ENCODE results near the gene CIBAR2.

The CIBAR2 gene

DNA sequence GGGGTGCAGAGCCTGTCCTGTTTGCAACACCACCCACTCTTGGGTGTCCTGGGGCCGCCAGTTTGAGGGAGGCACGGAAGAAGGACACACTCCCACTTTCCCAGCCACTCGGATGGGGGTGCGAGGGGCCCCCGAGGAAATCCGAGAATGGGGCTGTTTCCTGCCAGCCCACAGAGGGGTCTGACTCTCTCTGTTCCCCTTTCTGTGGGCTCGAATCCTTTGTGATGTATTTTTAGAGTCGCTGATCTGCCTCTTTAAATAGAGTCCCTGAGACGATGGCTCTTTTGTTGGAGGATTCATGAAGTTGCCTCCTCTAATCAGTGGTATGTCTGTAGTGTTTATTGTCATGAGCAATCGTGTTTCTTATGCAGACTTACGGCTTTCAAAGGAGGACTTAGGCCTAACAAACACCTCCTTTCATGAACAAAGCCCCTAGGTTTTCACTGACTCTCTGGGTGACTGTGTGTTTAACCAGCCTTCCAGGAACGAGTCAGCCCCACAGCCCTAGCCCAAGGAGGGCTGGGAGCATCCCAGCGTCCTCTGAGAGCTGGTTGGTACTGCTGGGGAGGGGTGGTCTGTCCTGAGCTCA, 29.1 kb downstream of the CIBAR2 start:
- no peak for DNase-seq (ENCODE audit: low read depth in 2 of 2)

DNA sequence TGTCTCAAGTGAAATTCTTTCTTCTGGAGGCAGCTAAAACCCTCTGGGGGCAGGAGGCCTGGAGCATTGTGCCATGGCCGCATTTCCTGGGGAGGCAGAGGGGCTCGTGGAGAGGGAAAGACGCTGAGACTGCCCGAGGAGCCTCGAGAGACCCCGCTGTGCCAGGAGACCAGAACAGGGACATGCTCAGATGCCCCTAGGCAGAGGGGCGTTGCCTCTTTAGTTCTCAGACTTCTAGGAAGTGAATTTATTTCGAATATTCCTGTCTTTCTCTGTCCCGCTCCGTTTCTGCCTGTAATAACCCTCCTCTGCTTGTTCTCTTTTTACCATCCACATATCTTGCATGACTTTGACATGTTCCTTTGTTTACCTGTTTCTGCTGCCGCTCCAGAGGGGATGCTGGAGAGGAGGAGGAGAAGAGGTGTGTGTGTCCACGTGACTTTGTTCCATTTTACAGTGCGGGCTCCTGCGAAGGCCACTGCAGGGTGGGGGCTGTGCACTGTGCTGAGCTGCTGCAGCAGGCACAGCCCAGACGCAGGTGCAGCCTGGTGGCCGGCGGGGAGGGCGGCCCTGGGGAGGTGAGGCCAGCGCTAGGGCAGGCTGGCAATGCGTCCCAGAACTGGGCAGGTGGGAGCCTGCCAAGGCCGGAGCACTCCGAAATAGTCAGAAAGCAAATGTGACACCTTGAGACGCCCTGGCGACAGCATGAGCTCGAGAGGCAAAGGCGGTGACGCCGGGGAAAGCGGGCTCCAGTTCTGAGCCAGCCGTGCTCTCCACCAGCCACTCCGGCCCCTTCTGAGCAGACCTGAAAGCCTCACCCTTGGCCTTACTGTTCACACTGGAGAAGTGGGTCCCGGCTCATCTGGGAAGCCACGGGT, 29.9 kb downstream of the CIBAR2 start:
- no peak for DNase-seq (ENCODE audit: low read depth in 2 of 2)

DNA sequence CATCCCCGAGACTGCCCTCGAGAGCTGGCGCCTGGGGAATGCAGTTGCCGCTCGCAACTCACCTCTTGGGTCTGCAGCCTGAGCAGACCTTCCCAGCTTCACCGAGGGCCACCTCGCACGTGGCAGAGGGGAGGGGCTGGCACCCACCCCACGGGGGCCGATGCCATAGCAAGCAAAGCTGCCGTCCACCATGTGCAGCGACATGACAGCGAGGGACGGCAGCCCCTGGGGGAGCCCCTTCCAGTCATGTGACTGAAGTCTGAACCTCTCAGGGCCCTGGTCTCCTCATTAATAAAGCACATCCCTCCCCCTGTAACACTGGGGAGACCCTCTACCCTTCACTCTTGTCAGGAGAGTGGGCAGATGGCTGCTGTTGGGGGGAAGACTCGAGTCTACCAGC, 30.5 kb downstream of the CIBAR2 start:
- no peak for DNase-seq (ENCODE audit: low read depth in 2 of 2)

DNA sequence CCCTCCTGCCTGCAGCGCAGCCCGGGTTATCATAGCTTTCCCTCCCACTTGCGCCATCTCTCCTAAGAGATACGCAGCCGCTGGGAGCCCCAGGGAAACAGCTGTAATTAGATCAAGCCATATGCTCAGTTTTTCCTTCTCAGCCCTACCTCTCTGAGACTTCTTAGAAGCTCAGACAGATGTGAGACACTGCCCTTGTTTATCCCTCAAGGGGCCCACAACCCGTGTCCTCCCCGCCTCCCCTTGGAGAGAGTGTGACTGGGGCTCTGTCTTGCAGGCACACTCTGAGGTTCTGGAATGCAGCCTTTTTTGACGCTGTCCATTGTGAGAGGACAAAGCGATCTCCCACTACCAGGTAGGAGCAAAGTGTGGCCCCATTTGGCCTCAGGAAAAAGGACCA, 31.2 kb downstream of the CIBAR2 start:
- no peak for DNase-seq (ENCODE audit: low read depth in 2 of 2)

DNA sequence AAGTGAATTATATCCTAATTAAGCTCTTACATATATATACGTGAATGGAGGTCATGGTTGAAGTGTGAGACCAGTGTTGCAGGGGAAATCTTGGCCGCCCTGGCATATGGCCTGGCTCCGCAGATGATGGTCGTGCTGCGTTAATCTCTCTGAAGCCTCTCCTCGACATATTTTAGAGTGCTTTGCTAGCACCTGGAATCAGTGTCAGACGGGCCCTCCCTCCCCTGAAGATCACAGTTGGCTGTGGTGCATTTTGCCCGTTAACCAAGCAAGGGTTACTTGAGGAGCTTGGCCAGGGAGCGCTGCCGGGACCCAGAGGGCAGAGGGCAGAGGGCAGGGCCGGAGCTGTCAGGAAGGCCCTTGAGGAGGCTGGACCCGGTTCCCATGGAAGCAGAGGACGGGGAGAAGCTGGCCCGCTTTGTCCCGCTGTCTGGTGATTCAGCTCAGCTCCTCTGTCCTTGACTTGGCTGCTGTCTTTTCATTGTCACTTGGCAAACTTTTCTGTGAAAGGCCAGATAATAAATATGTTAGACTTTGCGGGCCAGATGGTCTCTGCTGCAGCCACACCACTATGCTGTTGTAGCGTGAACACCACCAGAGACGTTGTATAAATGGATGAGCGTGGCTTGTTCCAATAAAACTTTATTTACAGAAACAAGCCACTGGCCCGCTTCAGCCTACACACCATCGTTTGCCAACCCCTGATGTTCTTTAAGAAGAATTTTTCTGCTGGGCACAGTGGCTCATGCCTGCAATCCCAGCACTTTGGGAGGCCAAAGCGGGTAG, 32.3 kb downstream of the CIBAR2 start:
- DNase-seq (ENCODE audit: low read depth in 2 of 2) = no peak

DNA sequence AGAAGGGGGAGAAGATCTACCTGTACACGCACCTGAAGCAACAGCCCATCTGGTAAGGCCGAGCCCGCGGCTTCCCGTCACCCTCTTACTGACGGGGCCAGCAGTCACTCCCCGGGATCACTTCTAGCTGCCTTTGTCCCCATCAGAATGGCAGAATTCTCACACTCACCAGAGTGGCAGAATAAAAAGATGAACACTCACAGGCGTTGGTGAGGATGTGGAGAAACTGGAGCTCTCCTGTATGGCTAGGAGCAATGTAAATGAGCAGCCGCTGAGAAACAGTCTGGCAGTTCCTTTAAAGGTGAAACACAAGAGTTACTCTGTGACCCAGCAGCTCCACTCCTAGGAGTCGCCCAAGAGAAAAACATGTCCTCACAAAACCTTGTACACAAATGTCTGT, 33.3 kb downstream of the CIBAR2 start:
- no peak for DNase-seq (ENCODE audit: low read depth in 2 of 2)

DNA sequence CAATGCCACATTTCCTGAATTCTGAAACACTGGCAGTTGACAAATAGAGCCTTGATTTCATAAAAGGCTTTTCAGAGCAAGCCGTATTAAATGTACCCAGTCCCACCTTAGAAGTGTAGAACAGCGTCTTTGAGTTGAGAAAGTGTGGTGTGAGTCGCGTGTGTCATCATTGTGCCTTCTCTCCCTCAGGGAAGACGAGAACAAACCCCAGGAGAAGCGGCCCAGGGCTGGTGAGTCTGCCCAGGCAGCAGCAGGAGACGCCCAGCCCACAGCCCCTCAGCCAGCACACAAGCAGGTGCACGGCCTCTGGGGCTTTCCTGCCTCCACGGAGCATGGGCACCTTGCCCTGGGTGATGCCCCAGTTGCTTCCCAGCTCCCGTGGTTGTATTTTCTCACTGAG, 34.0 kb downstream of the CIBAR2 start:
- DNase-seq (ENCODE audit: low read depth in 2 of 2) = no peak

DNA sequence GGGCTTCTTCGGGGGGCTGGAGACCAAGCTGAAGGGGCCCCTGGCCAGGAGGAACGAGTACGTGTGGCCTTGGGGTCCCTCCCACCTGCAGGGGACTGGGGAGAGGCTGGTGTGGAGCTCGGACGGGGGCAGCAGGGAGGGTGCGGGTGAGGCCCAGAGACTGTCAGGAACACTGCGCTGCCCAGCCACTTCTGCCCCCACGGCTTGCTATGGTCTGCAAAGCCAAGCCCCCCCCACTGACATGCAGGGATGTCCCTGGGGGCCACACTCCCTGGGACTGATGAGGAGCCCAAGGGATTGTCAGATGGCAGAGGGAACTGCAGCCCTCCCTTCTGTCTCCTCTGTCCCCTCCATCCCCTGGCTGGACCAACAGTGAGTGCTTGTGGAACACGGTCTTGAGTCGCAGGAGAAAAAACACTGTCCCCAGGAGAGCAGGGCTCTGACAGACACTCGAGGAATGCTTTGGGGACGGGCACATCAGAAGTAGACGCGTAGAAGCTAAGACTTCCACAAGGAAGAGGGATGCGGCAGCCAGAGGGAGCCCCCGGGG, 34.6 kb downstream of the CIBAR2 start:
- no peak for DNase-seq (ENCODE audit: low read depth in 2 of 2)

DNA sequence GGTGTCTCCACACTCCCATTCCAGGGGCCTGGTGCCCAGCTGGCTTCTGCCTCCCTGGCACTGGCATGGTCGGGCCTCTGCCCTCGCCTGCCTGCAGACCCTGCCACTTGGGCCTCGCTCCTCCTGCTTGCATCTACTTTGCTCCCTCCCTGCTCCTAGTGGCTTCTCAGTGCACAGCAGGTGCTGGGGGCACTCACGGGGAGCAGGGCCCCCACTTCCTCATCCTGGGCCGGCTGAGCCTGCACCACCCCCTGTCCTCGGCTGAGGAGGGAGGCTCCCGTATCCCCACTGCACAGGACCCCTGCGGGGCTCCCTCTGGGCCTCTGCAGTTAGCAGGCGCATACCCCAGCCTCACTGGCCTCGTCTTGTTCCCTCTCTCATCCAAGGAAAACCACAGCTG, 35.2 kb downstream of the CIBAR2 start:
- no peak for DNase-seq (ENCODE audit: low read depth in 2 of 2)

DNA sequence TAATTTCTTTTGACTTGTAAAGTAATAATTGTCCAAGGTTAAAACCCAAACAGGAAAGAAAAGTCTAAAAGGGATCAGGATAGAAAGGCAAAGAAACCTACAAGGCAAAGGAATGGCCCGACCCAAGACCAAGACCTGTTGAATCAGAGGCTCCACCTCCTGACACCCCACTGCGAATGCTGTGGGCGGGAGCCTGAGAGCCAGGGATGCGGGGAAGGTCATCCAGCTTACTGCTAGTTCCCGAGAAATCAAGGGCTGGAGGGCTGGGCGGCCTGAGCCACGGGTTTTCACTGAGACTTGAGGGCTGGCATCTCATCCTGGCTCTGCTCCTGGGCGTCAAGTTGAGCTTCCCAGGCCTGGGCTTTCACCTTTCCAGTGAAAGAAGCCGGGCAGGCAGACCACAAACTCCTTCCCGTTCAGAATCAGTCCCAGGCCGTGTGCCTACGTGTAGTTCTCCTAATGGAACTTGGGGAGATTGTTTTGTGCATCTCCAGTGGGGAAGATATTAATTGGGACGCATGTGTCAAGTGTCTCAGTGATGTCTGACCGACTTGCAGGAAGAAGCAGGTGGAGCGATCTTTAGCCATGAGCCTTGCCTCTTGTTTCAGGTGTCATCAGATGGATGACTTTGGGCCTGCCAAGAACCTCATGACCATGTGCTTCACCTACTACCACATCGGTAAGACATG, 36.9 kb downstream of the CIBAR2 start:
- DNase-seq (ENCODE audit: low read depth in 2 of 2) = no peak

DNA sequence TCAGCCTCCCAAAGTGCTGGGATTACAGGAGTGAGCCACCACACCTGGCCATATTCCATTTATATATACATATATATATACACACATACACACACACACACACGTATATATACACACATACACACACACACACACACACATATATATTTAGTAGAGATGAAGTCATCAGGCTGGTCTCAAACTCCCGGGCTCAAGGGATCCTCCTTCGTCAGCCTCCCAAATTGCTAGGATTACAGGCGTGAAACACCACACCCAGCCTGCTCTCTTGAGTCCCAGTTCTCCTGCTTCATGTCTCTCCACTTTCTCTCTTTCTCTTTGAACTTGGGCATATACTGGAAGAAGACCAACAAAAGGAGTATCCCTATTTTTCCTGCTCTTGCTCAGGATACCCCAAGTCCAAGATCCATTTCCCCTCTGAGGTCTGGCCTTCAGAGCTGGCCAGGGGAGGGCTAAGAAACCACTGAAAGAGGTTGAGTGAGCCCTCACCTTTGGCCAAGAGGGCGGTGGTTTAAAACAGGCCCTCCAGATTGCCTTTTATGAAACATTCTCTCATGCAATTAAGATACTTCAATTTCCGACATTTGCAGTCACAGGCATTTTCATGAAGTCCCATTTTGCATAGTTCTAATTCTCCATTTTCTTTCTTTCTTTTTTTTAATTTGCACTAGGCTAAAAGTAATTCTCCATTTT, 37.9 kb downstream of the CIBAR2 start:
- DNase-seq (ENCODE audit: low read depth in 2 of 2) = no peak

DNA sequence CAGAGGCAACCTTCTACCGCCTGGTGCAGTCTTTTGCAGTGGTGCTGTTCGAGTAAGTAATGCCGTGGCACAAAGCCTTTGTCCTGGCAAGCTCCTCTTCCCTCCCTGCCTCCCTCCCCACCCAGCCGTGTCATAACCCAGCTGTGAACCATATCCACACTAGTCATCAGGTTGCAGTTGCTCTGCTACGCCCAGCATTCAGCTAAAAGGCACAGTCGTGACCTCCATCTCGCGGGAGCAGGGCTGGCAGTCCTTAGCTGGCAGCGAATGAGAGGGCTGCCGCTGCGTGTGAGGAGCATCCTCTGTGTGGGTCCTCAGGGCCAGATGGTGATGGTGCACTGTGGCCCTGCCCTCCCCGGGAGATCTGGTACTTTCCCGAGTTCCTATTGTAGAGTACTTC, 39.3 kb downstream of the CIBAR2 start:
- DNase-seq (ENCODE audit: low read depth in 2 of 2) = no peak

DNA sequence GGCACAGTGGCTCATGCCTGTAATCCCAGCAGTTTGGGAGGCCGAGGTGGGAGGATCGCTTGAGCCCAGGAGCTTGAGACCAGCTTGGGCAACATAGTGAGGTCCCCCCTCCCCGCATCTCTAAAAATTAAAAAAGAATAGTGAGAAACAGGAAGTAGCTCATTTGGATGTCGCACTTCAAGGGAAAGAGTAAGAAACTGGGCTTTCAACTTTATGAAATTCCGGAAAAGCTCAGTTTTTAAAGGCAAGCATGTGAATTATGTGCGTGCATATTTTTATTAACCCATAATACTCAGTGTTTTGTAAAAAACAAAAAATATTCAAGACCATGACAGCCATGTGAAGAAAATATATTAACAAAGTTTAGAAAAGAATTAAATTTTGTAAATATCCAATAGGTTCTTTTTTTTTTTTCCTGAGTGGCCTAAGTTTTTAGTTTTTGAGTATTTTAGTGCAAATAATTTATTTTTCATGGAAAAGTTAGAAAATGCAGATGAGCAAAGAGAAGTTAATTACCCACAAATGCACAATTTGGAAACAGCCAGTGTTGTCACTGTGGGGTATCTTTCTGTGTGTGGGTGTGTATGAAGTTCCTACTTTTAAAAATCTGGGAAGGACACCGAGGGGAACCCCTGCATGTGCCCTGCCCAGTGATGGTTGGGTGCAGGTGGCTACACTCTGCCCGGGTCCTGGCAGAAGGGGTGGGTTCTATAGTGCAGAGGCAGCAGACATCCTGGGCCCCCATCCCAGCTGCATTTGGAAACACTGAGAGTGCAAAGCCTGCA, 40.0 kb downstream of the CIBAR2 start:
- no peak for DNase-seq (ENCODE audit: low read depth in 2 of 2)

DNA sequence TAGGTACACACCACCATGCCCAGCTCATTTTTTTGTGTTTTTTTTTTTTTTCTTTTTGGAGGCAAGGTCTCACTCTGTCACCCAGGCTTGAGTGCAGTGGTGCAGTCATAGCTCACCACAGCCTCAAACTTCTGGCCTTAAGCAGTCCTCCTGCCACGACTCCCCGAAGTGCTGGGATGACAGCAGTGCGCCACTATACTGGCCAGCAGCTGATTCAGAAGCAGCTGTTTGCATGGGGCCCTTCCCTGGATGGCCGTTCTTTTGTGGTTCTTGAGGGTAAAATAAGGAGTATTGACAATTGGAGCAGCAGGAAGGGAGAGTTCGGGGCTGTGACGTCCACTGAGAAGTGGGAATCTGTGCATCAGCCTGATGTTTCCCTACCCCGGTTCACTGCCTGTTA, 43.1 kb downstream of the CIBAR2 start:
- no peak for DNase-seq (ENCODE audit: low read depth in 2 of 2)

DNA sequence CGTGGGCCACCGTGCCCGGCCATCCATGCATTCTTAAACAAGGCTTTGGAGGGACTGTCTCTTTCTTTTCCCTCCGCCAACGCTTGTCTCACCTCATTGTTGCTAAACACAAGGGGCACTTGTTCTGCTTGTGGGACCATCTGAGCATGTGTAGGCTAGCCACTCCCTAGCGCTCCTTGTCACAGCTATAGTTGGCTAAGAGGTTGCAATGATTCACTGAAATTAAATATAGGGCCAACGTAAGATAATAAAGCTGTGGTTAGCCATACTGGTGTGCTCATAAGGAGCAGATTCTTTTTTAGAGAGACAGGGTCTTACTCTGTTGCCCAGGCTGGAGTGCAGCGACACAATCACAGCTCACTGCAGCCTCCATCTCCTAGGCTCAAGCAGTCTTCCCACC, 43.5 kb downstream of the CIBAR2 start:
- no peak for DNase-seq (ENCODE audit: low read depth in 2 of 2)

DNA sequence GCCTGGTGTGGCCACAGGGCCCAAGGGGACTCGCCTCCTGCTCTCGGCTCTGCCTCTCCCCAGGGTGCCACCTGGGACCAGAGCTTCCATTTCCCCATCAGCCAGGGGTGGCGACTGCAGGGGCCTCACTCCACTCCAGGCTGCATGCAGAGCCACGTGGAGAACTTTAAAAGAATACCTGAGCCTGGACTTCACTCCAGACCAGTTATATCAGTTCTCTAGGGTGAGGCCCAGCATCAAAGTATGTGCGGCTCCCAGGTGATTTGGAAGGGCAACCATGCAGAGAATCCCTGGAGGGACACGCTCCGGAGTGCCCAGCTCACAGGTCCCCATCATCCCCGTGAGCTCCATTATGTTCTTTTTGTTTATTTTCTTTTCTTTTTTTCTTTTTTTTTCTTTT, 44.8 kb downstream of the CIBAR2 start:
- DNase-seq (ENCODE audit: low read depth in 2 of 2) = no peak

DNA sequence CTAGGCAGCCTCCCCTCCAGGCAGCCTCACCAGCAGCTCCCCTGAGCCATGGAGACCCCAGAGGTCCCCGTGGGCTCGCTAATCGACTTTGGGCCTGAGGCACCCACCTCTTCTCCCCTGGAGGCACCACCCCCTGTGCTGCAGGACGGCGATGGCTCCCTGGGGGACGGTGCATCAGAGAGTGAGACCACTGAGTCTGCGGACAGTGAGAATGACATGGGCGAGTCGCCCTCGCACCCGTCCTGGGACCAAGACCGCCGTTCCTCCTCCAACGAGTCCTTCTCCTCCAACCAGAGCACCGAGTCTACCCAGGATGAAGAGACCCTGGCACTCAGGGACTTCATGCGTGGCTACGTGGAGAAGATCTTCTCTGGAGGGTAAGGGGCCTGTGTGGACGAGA, 45.2 kb downstream of the CIBAR2 start:
- DNase-seq (ENCODE audit: low read depth in 2 of 2) = no peak

DNA sequence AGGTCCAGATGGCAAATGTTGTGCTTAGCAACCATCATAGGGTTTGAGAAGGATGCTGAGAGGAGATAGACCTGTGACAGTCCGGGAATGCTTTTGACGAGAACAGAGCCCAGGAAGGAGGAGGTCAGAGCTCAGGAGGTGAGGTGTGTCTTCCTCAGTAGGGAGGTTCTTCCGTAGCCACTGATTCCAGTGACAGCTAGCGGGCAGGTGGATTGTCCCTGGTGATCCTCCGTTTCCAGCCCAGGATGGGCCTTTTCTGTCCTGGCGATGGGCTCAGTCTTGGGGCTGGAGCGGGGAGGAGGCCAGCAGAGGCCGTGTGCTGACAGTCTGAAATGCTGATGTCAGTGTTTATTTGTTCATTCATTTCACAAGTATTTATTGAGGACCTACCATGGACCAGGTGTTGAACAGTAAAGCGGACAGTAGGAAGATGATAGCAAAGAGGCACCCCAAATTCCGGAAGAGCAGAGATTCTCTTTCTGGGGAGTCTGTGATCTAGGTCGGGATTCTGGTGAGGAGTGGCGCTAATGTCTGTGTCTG, 45.9 kb downstream of the CIBAR2 start:
- DNase-seq (ENCODE audit: low read depth in 2 of 2) = no peak

DNA sequence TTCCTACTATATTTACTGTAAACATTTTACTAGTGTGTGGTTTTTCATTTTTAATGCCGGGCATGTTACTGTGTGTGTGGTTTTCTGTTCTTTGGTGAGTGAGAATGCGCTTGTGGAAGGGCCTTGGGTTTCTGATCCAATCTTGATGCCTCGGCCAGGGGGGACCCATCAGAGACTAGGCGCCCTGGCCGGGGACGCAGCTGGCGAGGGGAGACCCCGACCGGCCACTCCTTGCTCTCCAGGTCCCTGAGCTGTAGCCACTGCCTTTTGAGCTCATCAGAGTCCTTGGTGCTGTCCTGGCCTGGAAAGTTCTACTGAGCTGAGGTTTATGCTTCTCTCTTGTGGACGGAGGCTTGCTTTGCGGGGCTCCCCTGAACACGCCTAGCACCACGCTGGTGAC, 47.2 kb downstream of the CIBAR2 start:
- no peak for DNase-seq (ENCODE audit: low read depth in 2 of 2)

DNA sequence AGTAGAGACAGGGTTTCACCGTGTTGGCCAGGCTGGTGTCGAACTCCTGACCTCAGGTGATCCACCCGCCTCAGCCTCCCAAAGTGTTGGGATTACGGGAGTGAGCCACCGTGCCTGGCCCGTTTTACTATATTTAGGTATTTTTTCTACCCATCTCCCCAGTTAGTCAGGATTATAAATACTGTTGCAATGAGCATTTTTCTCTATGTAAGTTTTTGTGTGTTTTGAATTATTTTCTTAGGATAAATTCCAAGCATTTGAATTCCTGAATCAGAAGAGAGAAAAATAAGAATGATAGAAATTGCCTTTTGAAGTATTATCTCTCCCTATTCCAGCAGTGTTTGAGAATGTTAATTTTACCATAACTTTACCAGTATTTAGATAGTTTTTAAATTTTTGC, 48.1 kb downstream of the CIBAR2 start:
- no peak for DNase-seq (ENCODE audit: low read depth in 2 of 2)
